ENCODE measurements around the gene MIA.

DNA sequence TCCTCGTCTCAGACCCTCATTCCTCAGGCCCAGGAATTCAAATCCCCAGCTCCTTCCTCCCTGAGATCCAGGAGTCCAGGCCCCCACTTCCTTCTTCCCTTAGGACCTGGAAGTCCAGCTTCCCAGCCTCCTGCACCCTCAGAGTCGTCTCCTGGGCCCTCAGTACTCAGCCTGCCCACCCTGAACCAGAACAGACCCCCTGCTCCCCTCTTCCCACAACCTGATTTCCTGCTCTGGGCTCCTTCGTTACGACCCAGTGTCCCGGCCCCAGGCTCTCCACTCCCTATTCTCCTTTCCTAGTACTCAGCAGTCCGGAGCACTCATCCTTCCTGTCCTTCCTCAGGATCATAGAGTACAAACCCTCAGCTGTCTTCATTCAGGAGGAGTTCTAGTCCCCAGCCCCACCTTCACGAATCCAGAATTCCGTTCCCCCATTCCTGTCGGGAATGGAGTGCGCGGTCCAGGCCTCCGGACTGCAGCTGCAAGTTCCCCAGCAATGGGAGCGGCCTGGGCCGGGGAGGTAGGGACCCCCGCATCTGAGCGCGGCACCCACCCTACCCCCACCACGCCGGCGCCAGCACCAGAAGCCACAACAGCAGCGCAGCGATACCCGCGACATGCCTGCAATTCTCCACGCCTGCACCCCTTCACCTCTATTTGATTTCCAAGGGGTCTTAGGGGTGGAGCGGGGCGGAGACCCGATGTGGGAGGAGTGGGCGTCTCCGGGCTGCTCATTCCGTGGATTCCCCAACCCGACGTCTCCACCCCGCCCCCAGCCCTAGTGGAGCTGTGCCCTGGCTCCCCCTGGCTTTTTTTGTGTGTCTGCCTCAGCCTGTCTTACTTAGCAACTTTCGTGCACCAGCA is 36.4 kb downstream of the MIA start:
- TF ChIP-seq KLF16 (tag by site-specific recombination; IDR thresholded peaks at IDR 0.05), result no peak
- TF ChIP-seq CTCF (tag by site-specific recombination; IDR thresholded peaks at IDR 0.05), result no peak
- no peak for TF ChIP-seq REST (tag by site-specific recombination; IDR thresholded peaks at IDR 0.05)
- TF ChIP-seq, protein P1, sequence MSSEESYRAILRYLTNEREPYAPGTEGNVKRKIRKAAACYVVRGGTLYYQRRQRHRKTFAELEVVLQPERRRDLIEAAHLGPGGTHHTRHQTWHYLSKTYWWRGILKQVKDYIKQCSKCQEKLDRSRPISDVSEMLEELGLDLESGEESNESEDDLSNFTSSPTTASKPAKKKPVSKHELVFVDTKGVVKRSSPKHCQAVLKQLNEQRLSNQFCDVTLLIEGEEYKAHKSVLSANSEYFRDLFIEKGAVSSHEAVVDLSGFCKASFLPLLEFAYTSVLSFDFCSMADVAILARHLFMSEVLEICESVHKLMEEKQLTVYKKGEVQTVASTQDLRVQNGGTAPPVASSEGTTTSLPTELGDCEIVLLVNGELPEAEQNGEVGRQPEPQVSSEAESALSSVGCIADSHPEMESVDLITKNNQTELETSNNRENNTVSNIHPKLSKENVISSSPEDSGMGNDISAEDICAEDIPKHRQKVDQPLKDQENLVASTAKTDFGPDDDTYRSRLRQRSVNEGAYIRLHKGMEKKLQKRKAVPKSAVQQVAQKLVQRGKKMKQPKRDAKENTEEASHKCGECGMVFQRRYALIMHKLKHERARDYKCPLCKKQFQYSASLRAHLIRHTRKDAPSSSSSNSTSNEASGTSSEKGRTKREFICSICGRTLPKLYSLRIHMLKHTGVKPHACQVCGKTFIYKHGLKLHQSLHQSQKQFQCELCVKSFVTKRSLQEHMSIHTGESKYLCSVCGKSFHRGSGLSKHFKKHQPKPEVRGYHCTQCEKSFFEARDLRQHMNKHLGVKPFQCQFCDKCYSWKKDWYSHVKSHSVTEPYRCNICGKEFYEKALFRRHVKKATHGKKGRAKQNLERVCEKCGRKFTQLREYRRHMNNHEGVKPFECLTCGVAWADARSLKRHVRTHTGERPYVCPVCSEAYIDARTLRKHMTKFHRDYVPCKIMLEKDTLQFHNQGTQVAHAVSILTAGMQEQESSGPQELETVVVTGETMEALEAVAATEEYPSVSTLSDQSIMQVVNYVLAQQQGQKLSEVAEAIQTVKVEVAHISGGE (tag by site-specific recombination; conservative IDR thresholded peaks at IDR 0.05; ENCODE audit: low read depth), result no peak
- no peak for TF ChIP-seq ZNF354C (tag by site-specific recombination; IDR thresholded peaks at IDR 0.05; ENCODE audit: borderline replicate concordance, low read depth)
- no peak for TF ChIP-seq TRIM28 (IDR thresholded peaks at IDR 0.05; ENCODE audit: borderline replicate concordance, low read length)
- no peak for TF ChIP-seq MZF1 (tag by site-specific recombination; IDR thresholded peaks at IDR 0.05; ENCODE audit: borderline replicate concordance)
